Measurements from ENCODE around the gene PTBP3. TPM values are rescaled to one million over a fixed set of nuclear protein-coding genes. Genes with fewer than 3 reads are reported as not detected.

PTBP3 gene
- total RNA-seq, 1 donor from 2014 or later = 104 TPM

- intact Hi-C loops (cut with micrococcal nuclease) = no loop called here
- Mint-ChIP-seq H3K27me3 (no peaks in the 10 kb centered on the region), H3K4me1 (peaks cover 34% of the 10 kb centered on the region), H3K27ac (peak overlapping the region; percentile 45), H3K36me3 (ENCODE audit: low read depth) (peaks cover 44% of the 10 kb centered on the region), H3K4me3 (no peak overlapping the region), H3K9me3 (peaks cover 4% of the 10 kb centered on the region)
- no peak for DNase-seq
These were observed 7.8 kb downstream of the PTBP3 start for GRCh38 chr9:112325600-112325999.

GRCh38 chr9:112325127-112325526 is 8.3 kb downstream of the PTBP3 start:
- no peak overlapping the region for H3K4me3 Mint-ChIP-seq
- H3K27ac Mint-ChIP-seq = no peak overlapping the region
- H3K4me1 Mint-ChIP-seq = peaks cover 33% of the 10 kb centered on the region
- peaks cover 46% of the 10 kb centered on the region for H3K36me3 Mint-ChIP-seq (ENCODE audit: low read depth)
- no peaks in the 10 kb centered on the region for H3K27me3 Mint-ChIP-seq
- no peak for DNase-seq
- peaks cover 4% of the 10 kb centered on the region for H3K9me3 Mint-ChIP-seq
- intact Hi-C loops (cut with micrococcal nuclease) = no loop called here

DNA sequence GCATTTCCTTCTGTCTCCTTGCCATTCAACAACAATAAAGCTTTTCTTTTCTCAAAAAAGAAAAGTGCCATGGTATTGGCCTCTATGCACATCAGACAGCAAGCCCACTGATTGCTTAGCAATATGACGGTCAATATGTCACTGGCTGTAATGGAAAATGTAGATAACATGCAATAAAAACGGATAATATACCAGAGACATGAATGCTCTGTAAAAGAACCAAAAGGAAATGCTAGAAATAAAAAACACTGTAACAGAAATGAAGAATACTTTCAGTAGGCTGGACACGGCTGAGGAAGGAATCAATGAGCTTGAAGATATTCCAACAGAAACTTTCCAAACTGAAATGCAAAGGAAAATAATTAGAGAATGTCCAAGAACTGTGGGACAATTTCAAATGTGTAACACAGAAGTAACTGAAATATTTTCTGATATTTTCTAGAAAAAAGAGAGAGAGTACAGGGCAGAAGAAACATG is 10.0 kb downstream of the PTBP3 start:
- Mint-ChIP-seq H3K27ac (no peak overlapping the region), H3K27me3 (no peaks in the 10 kb centered on the region), H3K4me1 (peaks cover 31% of the 10 kb centered on the region), H3K4me3 (no peak overlapping the region), H3K9me3 (peaks cover 4% of the 10 kb centered on the region), H3K36me3 (ENCODE audit: low read depth) (peaks cover 53% of the 10 kb centered on the region)
- no peak for DNase-seq
- intact Hi-C loops (cut with micrococcal nuclease) = no loop called here

- no peak overlapping the region for H3K27ac Mint-ChIP-seq
- H3K9me3 Mint-ChIP-seq = peaks cover 4% of the 10 kb centered on the region
- H3K4me1 Mint-ChIP-seq = peaks cover 31% of the 10 kb centered on the region
- DNase-seq = no peak
- H3K27me3 Mint-ChIP-seq = no peaks in the 10 kb centered on the region
- intact Hi-C loops (cut with micrococcal nuclease) = no loop called here
- H3K4me3 Mint-ChIP-seq = no peak overlapping the region
- peaks cover 56% of the 10 kb centered on the region for H3K36me3 Mint-ChIP-seq (ENCODE audit: low read depth)
These were observed 10.6 kb downstream of the PTBP3 start for GRCh38 chr9:112322701-112323377.

DNA sequence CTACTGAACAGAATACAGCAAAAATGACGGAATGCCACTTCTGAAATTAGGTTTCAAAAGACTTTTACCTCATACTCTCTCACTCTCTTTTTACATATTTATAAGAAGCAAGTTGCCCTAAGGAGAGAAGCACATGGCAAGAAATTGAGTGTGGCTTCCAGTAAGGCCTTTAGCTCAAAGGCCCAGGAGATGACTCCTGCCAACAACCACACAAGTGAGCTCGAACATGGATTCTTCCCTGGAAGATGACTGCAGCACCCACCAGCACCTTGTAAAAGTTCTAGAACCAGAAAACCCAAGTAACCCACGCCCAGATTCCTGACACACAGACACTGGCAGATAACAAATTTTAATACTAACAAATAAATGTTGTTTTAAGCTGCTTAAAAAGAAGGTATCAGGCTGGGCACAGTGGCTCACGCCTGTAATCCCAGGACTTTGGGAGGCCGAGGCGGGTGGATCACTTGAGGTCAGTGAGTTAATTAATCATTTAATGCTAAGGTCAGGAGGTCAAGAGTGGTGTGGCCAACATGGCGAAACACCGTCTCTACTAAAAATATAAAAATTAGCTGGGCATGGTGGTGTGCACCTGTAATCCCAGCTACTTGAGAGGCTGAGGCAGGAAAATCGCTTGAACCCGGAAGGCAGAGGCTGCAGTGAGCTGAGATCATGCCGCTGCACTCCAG is 17.0 kb downstream of the PTBP3 start:
- intact Hi-C loops (cut with micrococcal nuclease) = loop anchor here (2.0 kb wide), 1 partner anchor 98 kb away; no protein-coding TSS in a partner anchor
- Mint-ChIP-seq H3K9me3 (no peaks in the 10 kb centered on the region), H3K27me3 (no peaks in the 10 kb centered on the region), H3K4me1 (peaks cover 45% of the 10 kb centered on the region), H3K27ac (peak overlapping the region; percentile 78), H3K4me3 (peak overlapping the region; percentile 49), H3K36me3 (ENCODE audit: low read depth) (peaks cover 40% of the 10 kb centered on the region)
- DNase-seq = no peak

DNA sequence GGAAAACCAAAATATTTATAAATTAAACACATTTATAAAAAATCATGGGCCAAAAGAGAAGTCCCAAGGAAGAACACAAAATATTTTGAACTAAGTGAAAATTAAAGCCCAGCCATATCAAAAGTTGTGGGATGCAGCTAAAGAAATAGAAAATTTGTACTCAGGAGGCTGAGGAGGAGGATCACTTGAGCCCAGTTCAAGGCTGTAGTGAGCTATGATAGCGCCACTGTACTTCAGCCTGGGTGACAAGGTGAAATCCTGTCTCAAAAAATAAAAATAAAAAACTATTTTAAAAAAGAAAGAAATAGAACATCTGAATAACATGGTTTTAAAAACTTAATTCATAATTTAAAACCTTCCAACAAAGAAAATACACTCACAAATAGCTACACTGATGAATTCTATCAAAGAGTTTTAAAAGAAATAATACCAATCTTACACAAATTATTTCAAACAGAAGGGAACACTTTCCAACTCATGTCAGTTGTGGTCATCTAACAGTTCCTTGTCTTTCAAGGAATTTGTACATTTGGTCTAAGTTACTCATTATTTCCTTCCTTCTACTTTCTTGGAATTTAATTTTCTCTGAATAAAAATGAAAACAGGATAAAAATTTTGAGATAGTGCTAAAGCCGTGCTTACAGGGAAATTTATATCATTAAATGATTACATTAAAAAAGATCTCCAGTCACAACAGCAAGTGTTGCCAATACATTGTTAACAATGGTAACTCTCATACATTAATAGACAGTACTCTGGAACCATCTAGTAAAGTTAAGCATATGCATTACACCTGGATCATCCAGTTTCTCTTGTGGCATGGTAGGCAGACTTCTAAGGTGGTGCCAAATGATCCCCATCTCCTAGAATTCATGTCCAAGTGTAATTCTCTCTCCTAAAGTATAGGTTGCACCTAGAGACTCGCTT is 17.8 kb downstream of the PTBP3 start:
- Mint-ChIP-seq H3K36me3 (ENCODE audit: low read depth) (peaks cover 39% of the 10 kb centered on the region), H3K27ac (peak overlapping the region; percentile 78), H3K4me1 (peaks cover 46% of the 10 kb centered on the region), H3K4me3 (peak overlapping the region; percentile 49), H3K27me3 (no peaks in the 10 kb centered on the region), H3K9me3 (no peaks in the 10 kb centered on the region)
- DNase-seq = no peak
- intact Hi-C loops (cut with micrococcal nuclease) = loop anchor here (2.0 kb wide), 1 partner anchor 97 kb away; no protein-coding TSS in a partner anchor

- Mint-ChIP-seq H3K36me3 (ENCODE audit: low read depth) (peaks cover 20% of the 10 kb centered on the region), H3K27ac (no peak overlapping the region), H3K4me1 (peaks cover 35% of the 10 kb centered on the region), H3K4me3 (no peak overlapping the region), H3K27me3 (no peaks in the 10 kb centered on the region), H3K9me3 (no peaks in the 10 kb centered on the region)
- DNase-seq = no peak
- intact Hi-C loops (cut with micrococcal nuclease) = no loop called here
These were observed 21.3 kb downstream of the PTBP3 start for GRCh38 chr9:112312139-112312538.

GRCh38 chr9:112311497-112311896 is 21.9 kb downstream of the PTBP3 start:
- H3K4me1 Mint-ChIP-seq = peaks cover 30% of the 10 kb centered on the region
- H3K9me3 Mint-ChIP-seq = no peaks in the 10 kb centered on the region
- no peak overlapping the region for H3K27ac Mint-ChIP-seq
- intact Hi-C loops (cut with micrococcal nuclease) = no loop called here
- no peak overlapping the region for H3K4me3 Mint-ChIP-seq
- peaks cover 18% of the 10 kb centered on the region for H3K36me3 Mint-ChIP-seq (ENCODE audit: low read depth)
- no peak for DNase-seq
- H3K27me3 Mint-ChIP-seq = no peaks in the 10 kb centered on the region

DNA sequence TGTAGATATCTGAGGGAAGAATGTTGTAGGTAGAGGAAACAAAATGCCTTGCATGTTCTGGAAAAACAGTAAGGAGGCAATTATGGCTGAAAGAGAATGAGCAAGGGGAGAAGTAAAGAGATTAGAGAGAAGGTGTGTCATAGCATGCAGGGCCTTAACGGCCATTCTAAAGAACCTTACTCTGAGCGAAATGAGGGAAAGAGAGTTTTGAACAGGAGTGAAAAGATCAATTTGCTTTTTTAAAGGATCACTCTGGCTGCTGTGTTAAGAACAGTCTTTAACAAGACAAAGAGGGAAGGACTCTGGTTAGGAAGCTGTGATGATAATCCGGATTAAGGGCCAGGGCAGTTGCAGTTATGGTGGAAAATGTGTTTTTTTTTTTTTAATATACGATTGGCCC is 22.6 kb downstream of the PTBP3 start:
- peaks cover 15% of the 10 kb centered on the region for H3K36me3 Mint-ChIP-seq (ENCODE audit: low read depth)
- H3K9me3 Mint-ChIP-seq = no peaks in the 10 kb centered on the region
- no peak overlapping the region for H3K4me3 Mint-ChIP-seq
- no peak for DNase-seq
- no peaks in the 10 kb centered on the region for H3K27me3 Mint-ChIP-seq
- H3K27ac Mint-ChIP-seq = no peak overlapping the region
- intact Hi-C loops (cut with micrococcal nuclease) = no loop called here
- peaks cover 23% of the 10 kb centered on the region for H3K4me1 Mint-ChIP-seq

DNA sequence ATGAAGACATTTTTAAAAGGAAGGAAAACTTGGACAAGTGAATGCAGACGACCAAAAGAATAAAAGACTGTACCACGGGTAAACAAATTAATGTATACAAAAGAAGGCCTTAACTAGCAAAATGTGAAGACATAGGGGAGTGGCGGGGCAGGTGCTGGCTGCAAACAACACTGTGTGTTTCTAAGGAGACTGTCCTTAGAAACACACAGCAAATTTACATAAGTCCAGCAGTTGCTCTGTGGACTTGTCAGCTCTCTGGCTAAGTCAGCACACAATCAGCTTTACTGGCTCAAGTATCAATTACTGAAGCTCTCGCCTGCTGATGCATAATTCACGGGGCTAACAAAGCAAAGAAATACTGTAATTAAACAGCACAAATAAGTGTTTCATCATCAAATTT is 24.8 kb downstream of the PTBP3 start:
- DNase-seq = no peak
- peaks cover 7% of the 10 kb centered on the region for H3K36me3 Mint-ChIP-seq (ENCODE audit: low read depth)
- no peak overlapping the region for H3K4me3 Mint-ChIP-seq
- H3K9me3 Mint-ChIP-seq = no peaks in the 10 kb centered on the region
- intact Hi-C loops (cut with micrococcal nuclease) = no loop called here
- H3K27me3 Mint-ChIP-seq = no peaks in the 10 kb centered on the region
- H3K27ac Mint-ChIP-seq = no peak overlapping the region
- H3K4me1 Mint-ChIP-seq = peaks cover 13% of the 10 kb centered on the region

- Mint-ChIP-seq H3K4me3 (no peak overlapping the region), H3K27ac (no peak overlapping the region), H3K9me3 (no peaks in the 10 kb centered on the region), H3K27me3 (no peaks in the 10 kb centered on the region), H3K4me1 (peaks cover 24% of the 10 kb centered on the region), H3K36me3 (ENCODE audit: low read depth) (peaks cover 14% of the 10 kb centered on the region)
- intact Hi-C loops (cut with micrococcal nuclease) = no loop called here
- no peak for DNase-seq
These were observed 32.0 kb downstream of the PTBP3 start for GRCh38 chr9:112301420-112301819.

- Mint-ChIP-seq H3K4me1 (peaks cover 21% of the 10 kb centered on the region), H3K9me3 (no peaks in the 10 kb centered on the region), H3K36me3 (ENCODE audit: low read depth) (peaks cover 24% of the 10 kb centered on the region), H3K27ac (peak overlapping the region; percentile 20), H3K27me3 (no peaks in the 10 kb centered on the region), H3K4me3 (no peak overlapping the region)
- intact Hi-C loops (cut with micrococcal nuclease) = no loop called here
- DNase-seq = no peak
These were observed 33.9 kb downstream of the PTBP3 start for GRCh38 chr9:112299514-112299913.

DNA sequence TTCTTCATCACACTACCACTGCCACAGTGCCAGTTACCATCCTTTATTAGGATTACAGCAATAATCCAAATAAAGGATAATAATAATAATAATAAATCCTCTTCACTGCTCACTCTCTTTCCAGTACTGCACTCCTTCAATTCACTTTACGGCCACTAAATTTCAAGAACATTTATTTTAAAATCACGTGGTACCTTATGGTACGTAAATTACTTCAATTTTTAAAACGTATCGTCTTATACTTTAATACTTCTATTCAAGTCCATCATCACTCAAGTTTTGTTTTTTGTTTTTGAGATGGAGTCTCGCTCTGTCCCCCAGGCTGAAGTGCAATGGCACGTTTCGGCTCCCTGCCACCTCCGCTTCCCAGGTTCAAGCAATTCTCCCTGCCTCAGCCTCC is 36.5 kb downstream of the PTBP3 start:
- no peaks in the 10 kb centered on the region for H3K27me3 Mint-ChIP-seq
- H3K4me1 Mint-ChIP-seq = peaks cover 17% of the 10 kb centered on the region
- no peak overlapping the region for H3K27ac Mint-ChIP-seq
- intact Hi-C loops (cut with micrococcal nuclease) = no loop called here
- peaks cover 33% of the 10 kb centered on the region for H3K36me3 Mint-ChIP-seq (ENCODE audit: low read depth)
- H3K4me3 Mint-ChIP-seq = no peak overlapping the region
- no peak for DNase-seq
- H3K9me3 Mint-ChIP-seq = peaks cover 3% of the 10 kb centered on the region

- intact Hi-C loops (cut with micrococcal nuclease) = no loop called here
- H3K9me3 Mint-ChIP-seq = peaks cover 7% of the 10 kb centered on the region
- H3K4me1 Mint-ChIP-seq = peaks cover 8% of the 10 kb centered on the region
- no peak for DNase-seq
- H3K4me3 Mint-ChIP-seq = no peak overlapping the region
- H3K36me3 Mint-ChIP-seq (ENCODE audit: low read depth) = peaks cover 43% of the 10 kb centered on the region
- H3K27me3 Mint-ChIP-seq = no peaks in the 10 kb centered on the region
- no peak overlapping the region for H3K27ac Mint-ChIP-seq
These were observed 38.2 kb downstream of the PTBP3 start for GRCh38 chr9:112295174-112295573.
